Trophoblast cell (in vitro differentiated cells and primary cell): Measurements from ENCODE around the gene TMEM26.
"Not testable (repeated sequence)": the region's sequence is repeated elsewhere in the genome, so short reads cannot be mapped to it uniquely, and the experiment has no call there.

Experiments used
- DNase-seq, 2 donors: peaks; one replicate each; pipeline ENCODE4 v3.0.0-alpha.2; 2016
- H2AFZ ChIP-seq: 2 replicates; pipeline ENCODE4 v1.6.1; 2013; ENCODE audit warnings: low read length, moderate library complexity, mild to moderate bottlenecking; ENCODE audit not compliant: insufficient read depth, poor library complexity
- H2AK5ac ChIP-seq: 2 replicates; pipeline ENCODE4 v1.6.1; 2013; ENCODE audit warnings: mild to moderate bottlenecking, low read length
- H2BK120ac ChIP-seq: 2 replicates; pipeline ENCODE4 v1.6.1; 2013; ENCODE audit warnings: low read length, mild to moderate bottlenecking, moderate library complexity; ENCODE audit not compliant: insufficient read depth, poor library complexity
- H2BK12ac ChIP-seq: 2 replicates; pipeline ENCODE4 v1.6.1; 2013; ENCODE audit warnings: mild to moderate bottlenecking, low read length, moderate library complexity
- H2BK5ac ChIP-seq: 2 replicates; pipeline ENCODE4 v1.6.1; 2013; ENCODE audit warnings: low read length, low read depth, moderate library complexity, mild to moderate bottlenecking; ENCODE audit not compliant: poor library complexity
- H3K14ac ChIP-seq: 2 replicates; pipeline ENCODE4 v1.6.1; 2013; ENCODE audit warnings: mild to moderate bottlenecking, low read length
- H3K18ac ChIP-seq: 2 replicates; pipeline ENCODE4 v1.6.1; 2013; ENCODE audit warnings: mild to moderate bottlenecking, low read length
- H3K23ac ChIP-seq: 2 replicates; pipeline ENCODE4 v1.6.1; 2013; ENCODE audit warnings: low read length
- H3K27ac ChIP-seq: 2 replicates; pipeline ENCODE4 v1.5.1; 2013; ENCODE audit warnings: low read depth, mild to moderate bottlenecking, inconsistent platforms, low read length, moderate library complexity
- H3K27me3 ChIP-seq: 2 replicates; pipeline ENCODE4 v1.6.1; 2013; ENCODE audit warnings: inconsistent platforms, mild to moderate bottlenecking, low read length, moderate library complexity; ENCODE audit not compliant: insufficient read depth
- H3K36me3 ChIP-seq, 2 experiments: 1 replicate in 1 of 2; 2 replicates in 1 of 2; pipeline ENCODE4 v1.6.1; 2013; ENCODE audit warnings: low read length in 2 of 2, mild to moderate bottlenecking in 2 of 2, moderate library complexity in 1 of 2; ENCODE audit not compliant: insufficient read depth in 2 of 2, control insufficient read depth in 1 of 2
- H3K4ac ChIP-seq: 2 replicates; pipeline ENCODE4 v1.6.1; 2013; ENCODE audit warnings: low read depth, mild to moderate bottlenecking, low read length, moderate library complexity
- H3K4me1 ChIP-seq, 2 experiments: 1 replicate in 1 of 2; 2 replicates in 1 of 2; pipeline ENCODE4 v1.6.1; 2013; ENCODE audit warnings: low read length in 2 of 2, mild to moderate bottlenecking in 2 of 2, moderate library complexity in 1 of 2; ENCODE audit not compliant: insufficient read depth in 2 of 2, control insufficient read depth in 1 of 2
- H3K4me2 ChIP-seq: 2 replicates; pipeline ENCODE4 v1.6.1; 2013; ENCODE audit warnings: inconsistent platforms, mild to moderate bottlenecking, low read length, moderate library complexity
- H3K4me3 ChIP-seq: 2 replicates; pipeline ENCODE4 v1.5.1; 2013; ENCODE audit warnings: mild to moderate bottlenecking, low read depth, low read length, inconsistent platforms
- H3K79me1 ChIP-seq: one replicate; pipeline ENCODE4 v1.6.1; 2013; ENCODE audit warnings: low read length
- H3K79me2 ChIP-seq: 2 replicates; pipeline ENCODE4 v1.6.1; 2013; ENCODE audit warnings: low read length, mild to moderate bottlenecking; ENCODE audit not compliant: control insufficient read depth, insufficient read depth, poor library complexity
- H3K9ac ChIP-seq: 2 replicates; pipeline ENCODE4 v1.6.1; 2013; ENCODE audit warnings: mild to moderate bottlenecking, low read length
- H3K9me3 ChIP-seq: 2 replicates; pipeline ENCODE4 v1.6.1; 2013; ENCODE audit warnings: low read depth, mild to moderate bottlenecking, control low read depth, inconsistent platforms, low read length; ENCODE audit not compliant: insufficient read depth
- H4K12ac ChIP-seq: 2 replicates; pipeline ENCODE4 v1.6.1; 2013; ENCODE audit warnings: low read depth, mild to moderate bottlenecking, low read length, moderate library complexity
- H4K8ac ChIP-seq: 2 replicates; pipeline ENCODE4 v1.6.1; 2013; ENCODE audit warnings: low read depth, mild to moderate bottlenecking, low read length, moderate library complexity
- H4K91ac ChIP-seq: one replicate; pipeline ENCODE4 v1.6.1; 2013; ENCODE audit warnings: low read depth, mild to moderate bottlenecking, low read length, moderate library complexity
- WGBS: extraction: QIAGEN DNeasy Blood & Tissue Kit; methylation state at CpG from one replicate; pipeline ENCODE4 v1.1.7; 2013; ENCODE audit warnings: missing lambda C conversion rate; ENCODE audit not compliant: insufficient read length, insufficient coverage; ENCODE audit errors: extremely low coverage; 5-methylcytosine and 5-hydroxymethylcytosine counted together

The TMEM26 gene

DNA sequence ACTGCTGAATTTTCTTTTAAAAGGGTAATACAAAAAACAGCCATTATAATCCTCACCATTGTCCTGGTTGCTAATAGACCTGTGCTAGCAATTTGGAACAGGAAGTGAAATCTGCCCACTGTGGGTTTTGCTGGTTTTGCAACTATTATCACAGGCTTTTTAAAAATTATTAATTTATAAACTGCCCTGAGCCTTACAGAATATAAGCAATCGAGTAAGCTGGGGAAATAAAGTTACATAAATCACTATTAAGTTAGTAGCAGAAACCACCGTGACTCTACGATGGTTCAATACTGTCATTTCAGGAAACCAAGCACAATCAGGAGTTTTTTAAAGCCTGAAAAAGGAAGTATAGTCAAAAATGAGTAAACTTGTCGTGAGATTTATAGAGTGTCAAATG lies 62.3 kb downstream of the TMEM26 start:
- no peak overlapping the region for H3K18ac ChIP-seq
- no peak overlapping the region for H4K91ac ChIP-seq
- H3K9ac ChIP-seq = no peak overlapping the region
- H3K79me1 ChIP-seq = no peaks in the 10 kb centered on the region
- H3K4me2 ChIP-seq = no peak overlapping the region
- H3K27me3 ChIP-seq = no peaks in the 10 kb centered on the region
- H3K79me2 ChIP-seq = no peaks in the 10 kb centered on the region
- no peak overlapping the region for H3K27ac ChIP-seq
- H2AFZ ChIP-seq = no peak overlapping the region
- no peaks in the 10 kb centered on the region for H3K4me1 ChIP-seq
- H3K9me3 ChIP-seq = no peaks in the 10 kb centered on the region
- H4K8ac ChIP-seq = no peak overlapping the region
- H2BK120ac ChIP-seq = no peak overlapping the region
- H2BK5ac ChIP-seq = no peak overlapping the region
- no peak overlapping the region for H3K4ac ChIP-seq
- no peak overlapping the region for H3K23ac ChIP-seq
- H4K12ac ChIP-seq = no peak overlapping the region
- peak in 1 of 2 donors; percentile 18 for DNase-seq
- H2BK12ac ChIP-seq = no peak overlapping the region
- H2AK5ac ChIP-seq = no peak overlapping the region
- no peaks in the 10 kb centered on the region for H3K36me3 ChIP-seq
- no peak overlapping the region for H3K4me3 ChIP-seq
- H3K14ac ChIP-seq = no peak overlapping the region
- no CpG with 5 or more reads among the region's 4 CpGs for WGBS

- Histone ChIP-seq H4K12ac (no peak overlapping the region), H3K9ac (no peak overlapping the region), H3K36me3 (no peaks in the 10 kb centered on the region), H2BK5ac (no peak overlapping the region), H3K4me1 (no peaks in the 10 kb centered on the region), H3K79me1 (no peaks in the 10 kb centered on the region), H3K18ac (no peak overlapping the region), H3K23ac (no peak overlapping the region), H3K14ac (no peak overlapping the region), H3K4me2 (no peak overlapping the region), H2BK120ac (no peak overlapping the region), H3K4ac (no peak overlapping the region), H3K27me3 (no peaks in the 10 kb centered on the region), H3K79me2 (no peaks in the 10 kb centered on the region), H2AFZ (no peak overlapping the region), H3K4me3 (no peak overlapping the region), H4K8ac (no peak overlapping the region), H2BK12ac (no peak overlapping the region), H2AK5ac (no peak overlapping the region), H4K91ac (no peak overlapping the region), H3K9me3 (no peaks in the 10 kb centered on the region), H3K27ac (no peak overlapping the region)
- no CpG with 5 or more reads among the region's 3 CpGs for WGBS
- DNase-seq = peak in 1 of 2 donors; percentile 17
Observed at GRCh38 chr10:61389887-61390286, 63.3 kb downstream of the TMEM26 start.

- H3K23ac ChIP-seq, H3K36me3 ChIP-seq, H3K79me2 ChIP-seq, H2BK12ac ChIP-seq, H3K4ac ChIP-seq, H2AK5ac ChIP-seq, H3K18ac ChIP-seq, H4K12ac ChIP-seq, H3K9ac ChIP-seq, H3K27me3 ChIP-seq, DNase-seq, H3K9me3 ChIP-seq, H3K79me1 ChIP-seq, H2BK5ac ChIP-seq, H3K4me1 ChIP-seq, H4K91ac ChIP-seq, H3K14ac ChIP-seq, H4K8ac ChIP-seq, H2AFZ ChIP-seq, H2BK120ac ChIP-seq, H3K27ac ChIP-seq, H3K4me2 ChIP-seq, H3K4me3 ChIP-seq: not testable (repeated sequence)
- WGBS = no CpG with 5 or more reads among the region's 6 CpGs
Observed at GRCh38 chr10:61388986-61389385, 64.2 kb downstream of the TMEM26 start.

- H3K9ac ChIP-seq = no peak overlapping the region
- no CpG with 5 or more reads among the region's 2 CpGs for WGBS
- H3K27ac ChIP-seq = no peak overlapping the region
- H4K91ac ChIP-seq = no peak overlapping the region
- H3K27me3 ChIP-seq = no peaks in the 10 kb centered on the region
- no peaks in the 10 kb centered on the region for H3K79me2 ChIP-seq
- H2BK5ac ChIP-seq = no peak overlapping the region
- H2BK120ac ChIP-seq = no peak overlapping the region
- no peak overlapping the region for H3K14ac ChIP-seq
- no peak overlapping the region for H3K23ac ChIP-seq
- DNase-seq = no peak
- no peak overlapping the region for H3K4me3 ChIP-seq
- no peak overlapping the region for H3K4me2 ChIP-seq
- no peak overlapping the region for H2AK5ac ChIP-seq
- H3K4ac ChIP-seq = no peak overlapping the region
- no peak overlapping the region for H2BK12ac ChIP-seq
- no peaks in the 10 kb centered on the region for H3K4me1 ChIP-seq
- no peaks in the 10 kb centered on the region for H3K79me1 ChIP-seq
- no peaks in the 10 kb centered on the region for H3K36me3 ChIP-seq
- no peaks in the 10 kb centered on the region for H3K9me3 ChIP-seq
- no peak overlapping the region for H4K12ac ChIP-seq
- H3K18ac ChIP-seq = no peak overlapping the region
- no peak overlapping the region for H2AFZ ChIP-seq
- H4K8ac ChIP-seq = no peak overlapping the region
Observed at GRCh38 chr10:61385231-61386001, 67.8 kb downstream of the TMEM26 start.
